Tibial artery (tissue), 4 donors: ENCODE results near the gene NKX6-2.
"Not testable (repeated sequence)": the region's sequence is repeated elsewhere in the genome, so short reads cannot be mapped to it uniquely, and the experiment has no call there.

Experiments used
- DNase-seq, 2 donors: peaks; one replicate each; pipeline ENCODE4 v3.0.0-alpha.2; 2019
- H3K27ac ChIP-seq, 2 donors: fragments of 200-600 bp; sonication (generic) in 1 of 2; 1 replicate in 1 of 2; 2 replicates in 1 of 2; pipeline ENCODE4 v1.5.1; 2018 to 2019; ENCODE audit warnings: mild to moderate bottlenecking in 1 of 2
- H3K27me3 ChIP-seq, 2 donors: fragments of 200-600 bp; sonication (generic) in 1 of 2; one replicate each; pipeline versions ENCODE4 v1.5.1 to v1.6.0; 2016 to 2019
- H3K36me3 ChIP-seq, 3 donors: fragments of 200-600 bp; sonication (generic) in 2 of 3; one replicate each; pipeline ENCODE4 v1.5.1; 2016 to 2019; ENCODE audit warnings: mild to moderate bottlenecking in 2 of 3
- H3K4me1 ChIP-seq, 4 donors: fragments of 200-600 bp; sonication (generic) in 2 of 4; 1 replicate in 3 of 4; 2 replicates in 1 of 4; pipeline ENCODE4 v1.5.1; 2016 to 2019
- H3K4me3 ChIP-seq, 2 donors: fragments of 200-600 bp; sonication (generic) in 1 of 2; 1 replicate in 1 of 2; 2 replicates in 1 of 2; pipeline ENCODE4 v1.5.1; 2018 to 2019; ENCODE audit warnings: mild to moderate bottlenecking in 2 of 2
- H3K9me3 ChIP-seq, 3 donors: fragments of 200-600 bp; sonication (generic) in 1 of 3; one replicate each; pipeline ENCODE4 v1.5.1; 2016 to 2019
- intact Hi-C: fragments of 100-400 bp; cut with DNase I; formaldehyde crosslinking; loops from one replicate; pipeline ENCODE4 v1.15.0; 2023; ENCODE audit warnings: low total_unique reads
- TF ChIP-seq, protein P1 (sequence below), 2 experiments: fragments of 200-600 bp in 1 of 2; fragments of 450-650 bp in 1 of 2; IDR thresholded peaks; one replicate each; pipeline ENCODE4 v1.5.1; 2017 to 2019; ENCODE audit warnings: antibody characterized with exemption in 2 of 2, mild to moderate bottlenecking in 1 of 2, moderate library complexity in 1 of 2

NKX6-2 gene

DNA sequence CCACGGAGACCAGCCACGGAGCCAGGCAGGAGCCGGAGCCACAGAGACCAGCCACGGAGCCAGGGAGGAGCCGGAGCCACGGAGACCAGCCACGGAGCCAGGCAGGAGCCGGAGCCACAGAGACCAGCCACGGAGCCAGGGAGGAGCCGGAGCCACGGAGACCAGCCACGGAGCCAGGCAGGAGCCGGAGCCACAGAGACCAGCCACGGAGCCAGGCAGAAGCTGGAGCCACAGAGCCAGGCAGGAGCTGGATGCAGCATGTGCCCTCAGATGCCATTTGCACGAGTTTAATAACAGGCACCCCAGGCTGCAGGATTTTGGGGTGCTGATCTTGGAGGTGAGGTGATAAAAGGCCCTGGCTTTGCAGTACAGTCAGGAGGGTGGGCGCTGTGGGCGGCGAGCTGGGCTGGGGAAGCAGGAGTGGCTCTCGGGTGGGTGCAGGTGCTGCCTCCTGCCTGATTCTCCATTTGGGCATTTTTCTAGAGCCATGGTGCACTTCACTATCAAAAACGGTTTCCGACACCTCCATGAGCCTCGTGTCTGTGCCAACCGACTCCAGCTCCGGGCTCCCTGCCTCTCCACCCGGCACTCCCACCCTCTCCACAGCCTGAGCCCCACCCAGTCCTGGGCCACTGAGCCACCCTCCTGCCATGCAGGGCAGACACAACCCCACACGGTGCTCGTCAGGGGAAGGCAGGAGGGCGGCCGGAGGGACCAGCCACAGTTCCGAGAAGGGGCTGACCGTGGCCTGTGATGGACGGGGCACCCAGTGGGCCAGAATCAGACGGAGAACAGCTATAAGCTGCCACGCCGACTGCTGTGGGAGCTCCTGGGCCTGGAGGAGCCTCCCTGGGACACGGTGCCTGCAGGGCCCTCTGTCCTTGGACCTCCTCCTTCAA, 40.8 kb upstream of the NKX6-2 start:
- Histone ChIP-seq H3K4me3 (no peak overlapping the region), H3K9me3 (no peaks in the 10 kb centered on the region), H3K27ac (no peak overlapping the region), H3K4me1 (no peaks in the 10 kb centered on the region), H3K36me3 (no peaks in the 10 kb centered on the region), H3K27me3 (no peaks in the 10 kb centered on the region)
- TF ChIP-seq, protein P1, sequence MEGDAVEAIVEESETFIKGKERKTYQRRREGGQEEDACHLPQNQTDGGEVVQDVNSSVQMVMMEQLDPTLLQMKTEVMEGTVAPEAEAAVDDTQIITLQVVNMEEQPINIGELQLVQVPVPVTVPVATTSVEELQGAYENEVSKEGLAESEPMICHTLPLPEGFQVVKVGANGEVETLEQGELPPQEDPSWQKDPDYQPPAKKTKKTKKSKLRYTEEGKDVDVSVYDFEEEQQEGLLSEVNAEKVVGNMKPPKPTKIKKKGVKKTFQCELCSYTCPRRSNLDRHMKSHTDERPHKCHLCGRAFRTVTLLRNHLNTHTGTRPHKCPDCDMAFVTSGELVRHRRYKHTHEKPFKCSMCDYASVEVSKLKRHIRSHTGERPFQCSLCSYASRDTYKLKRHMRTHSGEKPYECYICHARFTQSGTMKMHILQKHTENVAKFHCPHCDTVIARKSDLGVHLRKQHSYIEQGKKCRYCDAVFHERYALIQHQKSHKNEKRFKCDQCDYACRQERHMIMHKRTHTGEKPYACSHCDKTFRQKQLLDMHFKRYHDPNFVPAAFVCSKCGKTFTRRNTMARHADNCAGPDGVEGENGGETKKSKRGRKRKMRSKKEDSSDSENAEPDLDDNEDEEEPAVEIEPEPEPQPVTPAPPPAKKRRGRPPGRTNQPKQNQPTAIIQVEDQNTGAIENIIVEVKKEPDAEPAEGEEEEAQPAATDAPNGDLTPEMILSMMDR (IDR thresholded peaks at IDR 0.05) = no peak
- peak in 1 of 2 donors; percentile 55 for DNase-seq
- intact Hi-C loops = no loop called here

DNA sequence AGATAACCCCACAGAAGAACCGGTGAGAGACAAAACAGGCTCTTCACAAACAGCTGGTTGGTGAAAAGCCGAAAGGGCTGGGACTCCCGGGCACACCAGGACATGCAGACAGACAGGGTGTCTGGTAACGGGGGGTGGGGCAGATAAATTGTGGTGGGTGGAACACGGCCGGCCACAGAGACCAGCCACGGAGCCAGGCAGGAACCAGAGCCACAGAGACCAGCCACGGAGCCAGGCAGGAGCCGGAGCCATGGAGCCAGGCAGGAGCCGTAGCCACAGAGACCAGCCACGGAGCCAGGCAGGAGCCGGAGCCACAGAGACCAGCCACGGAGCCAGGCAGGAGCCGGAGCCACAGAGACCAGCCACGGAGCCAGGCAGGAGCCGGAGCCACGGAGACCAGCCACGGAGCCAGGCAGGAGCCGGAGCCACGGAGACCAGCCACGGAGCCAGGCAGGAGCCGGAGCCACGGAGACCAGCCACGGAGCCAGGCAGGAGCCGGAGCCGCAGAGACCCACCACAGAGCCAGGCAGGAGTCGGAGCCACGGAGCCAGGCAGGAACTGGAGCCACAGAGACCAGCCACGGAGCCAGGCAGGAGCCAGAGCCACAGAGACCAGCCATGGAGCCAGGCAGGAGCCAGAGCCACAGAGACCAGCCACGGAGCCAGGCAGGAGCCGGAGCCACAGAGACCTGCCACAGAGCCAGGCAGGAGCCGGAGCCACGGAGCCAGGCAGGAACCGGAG, 40.0 kb upstream of the NKX6-2 start:
- H3K27me3 ChIP-seq, intact Hi-C loops, H3K4me1 ChIP-seq, H3K9me3 ChIP-seq, H3K4me3 ChIP-seq, H3K36me3 ChIP-seq, H3K27ac ChIP-seq: not testable (repeated sequence)
- peak in 1 of 2 donors; percentile 40 for DNase-seq

DNA sequence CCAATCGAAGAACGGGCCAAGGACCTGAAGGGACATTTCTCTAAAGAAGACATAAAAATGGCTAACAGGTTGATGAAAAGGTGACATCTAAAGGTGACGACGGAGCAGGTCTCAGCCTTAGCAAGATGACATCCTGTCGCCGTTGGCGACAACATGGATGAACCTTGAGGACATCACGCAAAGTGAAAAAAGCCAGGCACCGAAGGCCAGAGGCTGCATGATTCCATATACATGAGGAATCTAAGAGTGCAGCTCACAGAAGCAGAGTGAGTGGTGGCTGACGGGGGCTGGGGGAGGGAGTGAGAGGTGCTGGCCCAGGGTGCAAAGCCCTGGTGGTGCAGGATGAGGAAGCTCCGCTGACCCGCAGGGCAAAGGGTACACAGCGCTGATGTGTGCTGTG, 34.1 kb upstream of the NKX6-2 start:
- H3K4me3 ChIP-seq = no peak overlapping the region
- no peaks in the 10 kb centered on the region for H3K36me3 ChIP-seq
- intact Hi-C loops = no loop called here
- H3K27ac ChIP-seq = no peak overlapping the region
- no peaks in the 10 kb centered on the region for H3K9me3 ChIP-seq
- H3K4me1 ChIP-seq = no peaks in the 10 kb centered on the region
- peaks cover 0 to 23% of the 10 kb centered on the region in 2 donors for H3K27me3 ChIP-seq
- TF ChIP-seq, protein P1 (IDR thresholded peaks at IDR 0.05) = no peak
- no peak for DNase-seq

DNA sequence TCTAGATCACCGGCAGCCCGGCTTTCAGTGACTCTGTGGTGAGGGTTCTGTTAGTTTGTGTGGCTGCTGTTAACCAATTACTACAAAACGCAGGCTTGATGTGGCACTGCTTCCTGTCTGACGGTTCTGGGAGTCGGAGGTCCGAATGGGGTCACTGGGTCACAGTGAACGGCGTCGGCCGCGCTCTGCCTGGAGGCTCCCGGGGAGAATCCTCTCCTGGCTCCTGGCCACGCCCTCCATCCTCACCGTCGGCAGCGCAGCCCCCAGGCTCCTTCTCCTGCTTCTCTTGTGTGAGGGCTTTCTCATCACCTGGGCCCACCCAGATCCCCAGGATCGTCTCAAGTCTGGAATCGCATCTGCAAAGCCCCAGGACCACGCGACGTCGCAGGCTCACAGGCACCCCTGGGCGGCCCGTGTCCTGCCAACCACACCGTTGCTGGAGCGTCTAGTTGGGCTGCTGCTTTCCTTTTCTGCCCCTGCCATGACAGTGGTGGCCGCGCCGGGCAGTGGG, 31.8 kb upstream of the NKX6-2 start:
- no peaks in the 10 kb centered on the region for H3K9me3 ChIP-seq
- H3K36me3 ChIP-seq = no peaks in the 10 kb centered on the region
- no peak overlapping the region for H3K4me3 ChIP-seq
- peak in 1 of 2 donors; percentile 49 for DNase-seq
- no peaks in the 10 kb centered on the region for H3K4me1 ChIP-seq
- no peak overlapping the region for H3K27ac ChIP-seq
- peaks cover 0 to 41% of the 10 kb centered on the region in 2 donors for H3K27me3 ChIP-seq
- TF ChIP-seq, protein P1 (IDR thresholded peaks at IDR 0.05) = no peak
- intact Hi-C loops = no loop called here

DNA sequence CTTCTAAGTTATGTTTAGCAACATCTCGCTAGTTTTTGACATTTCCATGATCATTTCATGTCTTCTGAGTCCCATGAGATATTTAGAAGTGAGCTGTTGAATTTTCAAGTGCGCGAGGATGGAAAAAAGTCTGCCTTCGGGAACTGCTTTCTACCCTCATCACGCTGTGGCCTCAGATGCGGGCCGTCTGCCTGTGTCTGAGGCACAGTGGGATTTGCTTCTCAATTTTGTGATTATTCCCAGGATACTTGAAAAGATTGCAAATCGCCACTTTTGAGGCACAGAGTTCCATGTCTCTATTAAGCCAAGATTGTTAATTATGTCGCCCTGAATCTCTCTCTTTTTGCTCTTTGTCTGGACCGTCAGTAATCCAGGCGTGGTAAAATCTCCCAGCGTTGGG, 30.8 kb upstream of the NKX6-2 start:
- TF ChIP-seq, protein P1 (IDR thresholded peaks at IDR 0.05) = no peak
- DNase-seq = no peak
- H3K4me1 ChIP-seq = no peaks in the 10 kb centered on the region
- intact Hi-C loops = no loop called here
- H3K27ac ChIP-seq = no peak overlapping the region
- H3K36me3 ChIP-seq = no peaks in the 10 kb centered on the region
- no peaks in the 10 kb centered on the region for H3K9me3 ChIP-seq
- H3K4me3 ChIP-seq = no peak overlapping the region
- peaks cover 0 to 52% of the 10 kb centered on the region in 2 donors for H3K27me3 ChIP-seq
